IMR-90 (cell line): Measurements from ENCODE around the gene ZC3H8. TPM values are rescaled to one million over a fixed set of nuclear protein-coding genes. Genes with fewer than 3 reads are reported as not detected.

Experiments used
- ATAC-seq: fragments of 200-7000 bp; cut with Tn5 transposase; 2 replicates; pipeline ENCODE4 v1.9.1; 2020; ENCODE audit warnings: low read depth, mild to moderate bottlenecking, moderate library complexity
- BruUV-seq: library from RNA; stranded (reverse); fragments of 400-500 nt; replicated peaks from 2 replicates; lab custom pipeline; 2021; lab: Mats Ljungman, UMichigan
- CTCF ChIA-PET: fragments of 300-600 bp; formaldehyde crosslinking; extraction: SDS; loops from one replicate; lab custom pipeline; 2021; ENCODE audit warnings: antibody characterized with exemption; lab: Yijun Ruan, JAX
- POLR2A ChIA-PET: fragments of 300-600 bp; sonication (Branson Sonifier 250); formaldehyde crosslinking; loops from one replicate; lab custom pipeline; 2022; ENCODE audit warnings: antibody characterized with exemption; ENCODE audit not compliant: unreplicated experiment; lab: Charles Lee
- DNase-seq: peaks from one replicate; pipeline ENCODE4 v3.0.0; 2013
- H2AFZ ChIP-seq: replicated peaks from 2 replicates; pipeline ENCODE3; 2013; ENCODE audit warnings: low read length, mild to moderate bottlenecking; ENCODE audit not compliant: poor library complexity
- H2AK5ac ChIP-seq: 2 replicates; pipeline ENCODE4 v1.6.1; 2013; ENCODE audit warnings: low read depth, low read length, inconsistent platforms
- H2AK9ac ChIP-seq: replicated peaks from 2 replicates; pipeline ENCODE3; 2013; ENCODE audit warnings: mild to moderate bottlenecking, low read depth, low read length, moderate library complexity; ENCODE audit not compliant: poor library complexity
- H2BK120ac ChIP-seq: 2 replicates; pipeline ENCODE4 v1.6.1; 2013; ENCODE audit warnings: low read depth, low read length, inconsistent platforms
- H2BK15ac ChIP-seq: 3 replicates; pipeline ENCODE4 v1.6.1; 2013; ENCODE audit warnings: low read depth, low read length, inconsistent platforms
- H2BK20ac ChIP-seq: 2 replicates; pipeline ENCODE4 v1.6.1; 2013; ENCODE audit warnings: low read depth, mild to moderate bottlenecking, inconsistent platforms, low read length, moderate library complexity
- H2BK5ac ChIP-seq: 2 replicates; pipeline ENCODE4 v1.6.1; 2013; ENCODE audit warnings: mild to moderate bottlenecking, low read depth, low read length, inconsistent platforms; ENCODE audit not compliant: poor library complexity, severe bottlenecking
- H3K14ac ChIP-seq: replicated peaks from 2 replicates; pipeline ENCODE4 v1.6.1; 2013; ENCODE audit warnings: low read depth, low read length, inconsistent platforms
- H3K18ac ChIP-seq: 2 replicates; pipeline ENCODE4 v1.6.1; 2013; ENCODE audit warnings: low read depth, low read length, control low read depth
- H3K23ac ChIP-seq: 2 replicates; pipeline ENCODE4 v1.6.1; 2013; ENCODE audit warnings: low read depth, low read length, inconsistent platforms
- H3K27ac ChIP-seq: 2 replicates; pipeline ENCODE4 v1.5.1; 2013; ENCODE audit warnings: mild to moderate bottlenecking, control low read depth, low read length; ENCODE audit not compliant: insufficient read depth
- H3K27me3 ChIP-seq: 2 replicates; pipeline ENCODE4 v1.6.1; 2013; ENCODE audit warnings: low read length; ENCODE audit not compliant: control insufficient read depth, insufficient read depth
- H3K36me3 ChIP-seq: 2 replicates; pipeline ENCODE4 v1.6.1; 2013; ENCODE audit warnings: low read length, mixed read lengths; ENCODE audit not compliant: control insufficient read depth, insufficient read depth
- H3K4ac ChIP-seq: 2 replicates; pipeline ENCODE4 v1.6.1; 2013; ENCODE audit warnings: low read depth, low read length, inconsistent platforms
- H3K4me1 ChIP-seq: 2 replicates; pipeline ENCODE4 v1.6.1; 2013; ENCODE audit warnings: low read length, mixed read lengths; ENCODE audit not compliant: control insufficient read depth, insufficient read depth
- H3K4me2 ChIP-seq: 2 replicates; pipeline ENCODE4 v1.6.1; 2013; ENCODE audit warnings: low read depth, mild to moderate bottlenecking, control low read depth, low read length, moderate library complexity
- H3K4me3 ChIP-seq: 2 replicates; pipeline ENCODE4 v1.5.1; 2013; ENCODE audit warnings: low read depth, mild to moderate bottlenecking, control low read depth, low read length, moderate library complexity; ENCODE audit not compliant: insufficient read depth
- H3K56ac ChIP-seq: 2 replicates; pipeline ENCODE4 v1.6.1; 2013; ENCODE audit warnings: low read length, inconsistent platforms; ENCODE audit not compliant: insufficient read depth; ENCODE audit errors: extremely low read depth
- H3K79me1 ChIP-seq, 2 experiments: 2 replicates each; pipeline ENCODE4 v1.6.1; 2013; ENCODE audit warnings: low read length in 2 of 2, inconsistent platforms in 1 of 2, low read depth in 1 of 2
- H3K9ac ChIP-seq: 2 replicates; pipeline ENCODE4 v1.6.1; 2013; ENCODE audit warnings: low read depth, low read length, control low read depth
- H3K9me1 ChIP-seq: 2 replicates; pipeline ENCODE4 v1.6.1; 2013; ENCODE audit warnings: low read length, inconsistent platforms; ENCODE audit not compliant: insufficient read depth
- H3K9me3 ChIP-seq: 2 replicates; pipeline ENCODE4 v1.6.1; 2013; ENCODE audit warnings: low read length; ENCODE audit not compliant: control insufficient read depth, insufficient read depth
- H4K20me1 ChIP-seq: 2 replicates; pipeline ENCODE4 v1.6.1; 2013; ENCODE audit warnings: low read length, inconsistent platforms; ENCODE audit not compliant: insufficient read depth
- H4K5ac ChIP-seq: 2 replicates; pipeline ENCODE4 v1.6.1; 2013; ENCODE audit warnings: mild to moderate bottlenecking, low read depth, low read length, control low read depth
- H4K8ac ChIP-seq, 2 experiments: 2 replicates each; pipeline ENCODE4 v1.6.1; 2013; ENCODE audit warnings: low read depth in 2 of 2, low read length in 2 of 2, control low read depth in 1 of 2, inconsistent platforms in 1 of 2
- H4K91ac ChIP-seq: 2 replicates; pipeline ENCODE4 v1.6.1; 2013; ENCODE audit warnings: low read depth, low read length, inconsistent platforms; ENCODE audit not compliant: insufficient read depth
- BHLHE40 ChIP-seq: fragments of 150-350 bp; IDR thresholded peaks from 2 replicates; pipeline ENCODE4 v1.6.1; 2016; ENCODE audit warnings: mild to moderate bottlenecking, low read depth, low read length
- CHD1 ChIP-seq: IDR thresholded peaks from 2 replicates; pipeline ENCODE4 v1.6.1; 2012; ENCODE audit warnings: low read depth, low read length, improper control_type of control experiment
- MAFK ChIP-seq: IDR thresholded peaks from 2 replicates; pipeline ENCODE4 v1.6.1; 2012; ENCODE audit warnings: low read depth, low read length, improper control_type of control experiment
- RAD21 ChIP-seq: IDR thresholded peaks from 2 replicates; pipeline ENCODE4 v1.6.1; 2012; ENCODE audit warnings: low read length, improper control_type of control experiment
- WGBS, 2 experiments: methylation state at CpG; one replicate each; pipeline versions ENCODE4 v1.1.5 to v1.1.7; 2013; ENCODE audit warnings: missing lambda C conversion rate in 2 of 2; ENCODE audit not compliant: insufficient read length in 1 of 2; ENCODE audit errors: extremely low coverage in 2 of 2; 5-methylcytosine and 5-hydroxymethylcytosine counted together
- dilution Hi-C: fragments of 300-500 bp; cut with HindIII; formaldehyde crosslinking; loops from one replicate; pipeline ENCODE4 v1.14.3; 2018; ENCODE audit warnings: low sequenced_read_pairs; ENCODE audit not compliant: unreplicated experiment
- in situ Hi-C: fragments of 300-500 bp; cut with MboI; formaldehyde crosslinking; loops from 3 replicates; pipeline ENCODE4 v1.14.3; 2019; ENCODE audit warnings: low sequenced_read_pairs, inconsistent platforms, mixed read lengths
- intact Hi-C: fragments of 100-400 bp; cut with micrococcal nuclease; formaldehyde crosslinking; loops from 2 replicates; pipeline ENCODE4 v1.10.0; 2022
- polyA plus RNA-seq, 3 experiments: library from polyadenylated mRNA; depleted of rRNA; stranded (reverse); fragments of >200 nt; gene quantifications; 2 replicates each; pipeline ENCODE4 v1.2.3, GENCODE V29; 2012; ENCODE audit warnings: low replicate concordance in 1 of 3
- total RNA-seq: library from RNA; depleted of rRNA; stranded (reverse); fragments of >200 nt; gene quantifications from 2 replicates; pipeline ENCODE4 v1.2.3, GENCODE V29; 2012

ZC3H8 gene
- total and polyA plus RNA-seq, 2 of the 4 experiments (the other 2 are of a cell fraction): 0.18 to 1.6 TPM

GRCh38 chr2:112175958-112176573, 78.8 kb downstream of the ZC3H8 start:
- no peak overlapping the region for H3K27ac ChIP-seq
- no peak overlapping the region for H4K8ac ChIP-seq
- no peak overlapping the region for H2AK5ac ChIP-seq
- no peak overlapping the region for H3K56ac ChIP-seq
- dilution Hi-C loops: no loop called here
- no peaks in the 10 kb centered on the region for H4K20me1 ChIP-seq
- no peak for ATAC-seq
- ChIA-PET POLR2A (no interaction called here), CTCF (interaction anchor here (1.0 kb wide), 1 partner anchor 54 kb away, joined by 3 read pairs; no protein-coding TSS in a partner anchor)
- no TSS peak for BruUV-seq
- no peak overlapping the region for H3K4ac ChIP-seq
- WGBS, 2 experiments: no CpG with 5 or more reads among the region's 7 CpGs
- no peaks in the 10 kb centered on the region; the same call in 1 of the 2 replicates for H3K9me3 ChIP-seq
- H2BK20ac ChIP-seq: no peak overlapping the region
- peaks cover 1% of the 10 kb centered on the region for H3K27me3 ChIP-seq
- no peak overlapping the region for H3K23ac ChIP-seq
- H4K5ac ChIP-seq: no peak overlapping the region
- no peaks in the 10 kb centered on the region for H3K9me1 ChIP-seq
- H3K36me3 ChIP-seq: no peaks in the 10 kb centered on the region
- no peak overlapping the region for H2BK15ac ChIP-seq
- no peaks in the 10 kb centered on the region for H3K79me1 ChIP-seq
- no peaks in the 10 kb centered on the region for H3K4me1 ChIP-seq
- no peak overlapping the region for H3K14ac ChIP-seq
- H2AK9ac ChIP-seq: no peak overlapping the region
- no peak overlapping the region for H3K18ac ChIP-seq
- no peak overlapping the region for H3K4me3 ChIP-seq
- no peak overlapping the region for H2AFZ ChIP-seq
- no peak overlapping the region for H3K4me2 ChIP-seq
- no peak overlapping the region for H2BK120ac ChIP-seq
- no peak overlapping the region for H4K91ac ChIP-seq
- in situ Hi-C loops: no loop called here
- intact Hi-C loops: no loop called here
- TF ChIP-seq CHD1: no peak
- peak; percentile 89 for TF ChIP-seq MAFK
- no peak for TF ChIP-seq BHLHE40
- TF ChIP-seq RAD21: no peak
- DNase-seq: no peak
- no peak overlapping the region for H3K9ac ChIP-seq
- no peak overlapping the region for H2BK5ac ChIP-seq
